Activated T-cell treated with anti-CD3 and anti-CD28 coated beads, Interleukin-2, amount 50 U/mL, for 1 hour (primary cell): ENCODE measurements around the gene DSCAML1.

Source experiments
- DNase-seq: peaks from one replicate; pipeline ENCODE4 v3.0.0-alpha.2; 2020

Gene DSCAML1

DNA sequence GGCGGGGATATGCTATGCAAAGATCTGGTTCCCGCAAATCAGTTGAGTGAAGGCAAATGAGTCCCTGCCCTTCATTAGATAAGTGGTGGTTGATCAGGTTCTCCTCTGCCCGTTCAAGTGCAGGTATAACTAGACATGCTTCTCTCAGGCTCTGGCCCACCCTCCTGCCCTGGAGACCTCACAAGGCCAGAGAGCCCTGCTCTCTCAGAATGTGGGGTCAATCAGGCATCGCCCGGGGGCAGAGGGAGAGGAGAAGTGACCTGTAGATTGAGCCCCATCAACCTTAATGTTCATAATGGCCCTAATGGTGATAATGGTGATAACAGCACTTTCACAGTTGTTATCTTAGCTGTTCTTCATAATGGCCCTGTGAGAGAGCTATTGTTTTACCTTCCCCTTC is 224.3 kb downstream of the DSCAML1 start:
- DNase-seq: no peak

DNA sequence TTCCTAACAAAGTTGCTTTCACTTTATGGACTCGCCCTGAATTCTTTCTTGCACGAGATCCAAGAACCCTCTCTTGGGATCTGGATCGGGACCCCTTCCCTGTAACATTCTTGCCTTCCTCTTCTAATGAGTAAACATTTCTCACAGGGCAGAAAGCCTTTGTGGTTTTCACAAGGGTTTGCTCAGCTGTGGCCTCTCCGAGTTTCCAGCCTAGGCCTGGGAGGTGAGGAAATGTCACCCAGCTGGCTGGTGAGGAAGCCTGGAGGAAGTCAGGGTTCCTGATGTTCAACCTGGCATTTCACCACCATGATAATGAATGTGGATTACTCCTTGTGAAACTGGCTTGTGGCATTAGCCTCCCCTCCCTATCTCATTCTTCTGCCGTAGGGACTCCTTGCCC is 224.9 kb downstream of the DSCAML1 start:
- DNase-seq: no peak

DNA sequence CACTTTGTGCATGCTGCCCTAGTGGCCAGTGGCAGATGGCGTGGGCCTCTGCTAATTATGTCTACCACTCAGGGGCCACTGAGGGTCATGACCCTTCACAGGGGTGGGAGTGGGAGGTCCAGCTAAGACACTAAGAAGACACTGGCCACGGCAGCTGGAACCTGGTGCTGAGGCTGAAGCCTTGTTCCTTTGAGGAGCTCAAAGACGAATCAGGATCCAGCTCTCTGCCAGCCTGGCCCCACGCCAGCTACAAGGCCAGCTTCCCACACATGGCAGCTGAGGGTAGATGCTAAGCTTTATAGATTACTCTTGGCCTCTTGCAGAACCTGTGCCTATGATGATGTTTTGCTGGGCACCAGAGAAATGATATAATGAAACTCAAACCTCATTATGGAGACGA is 226.3 kb downstream of the DSCAML1 start:
- DNase-seq: no peak

DNA sequence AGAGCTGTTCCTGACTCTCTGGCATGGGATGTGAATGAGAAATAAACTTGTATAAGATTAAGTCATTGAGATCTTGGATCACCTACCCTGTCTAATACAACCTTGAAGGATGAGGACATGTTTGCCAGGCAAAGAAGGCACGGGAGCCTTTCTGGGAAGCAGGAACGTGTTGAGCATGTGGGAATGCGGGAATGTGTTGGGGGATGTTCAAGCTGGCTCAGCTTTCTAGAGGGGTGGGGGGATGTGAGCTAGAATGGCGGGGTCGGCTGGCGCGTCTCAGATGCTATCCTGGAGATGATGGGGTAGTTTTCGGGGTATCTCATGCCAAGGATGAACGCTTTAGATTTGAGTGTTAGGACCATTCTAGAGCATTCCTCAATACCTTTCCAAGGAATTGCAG is 227.1 kb downstream of the DSCAML1 start:
- no peak for DNase-seq

DNA sequence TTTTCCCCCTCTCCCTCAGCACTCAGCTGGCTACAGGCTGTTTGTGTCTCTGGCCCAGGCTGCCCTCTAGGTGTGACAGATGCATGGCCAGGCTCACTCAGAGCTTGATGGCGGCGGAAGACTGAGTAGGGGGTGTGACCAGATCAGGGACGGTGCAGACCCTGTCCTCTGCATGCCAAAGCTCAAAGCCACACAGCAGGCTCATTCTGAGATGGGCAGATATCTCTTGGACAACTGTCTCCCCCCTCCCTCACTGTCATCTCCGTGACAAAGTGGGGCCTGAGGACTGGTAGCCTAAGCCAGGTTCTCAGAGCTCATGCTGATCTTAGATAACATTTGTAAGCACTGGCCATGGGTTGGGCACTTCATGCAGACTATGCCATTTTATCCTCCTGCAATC is 231.3 kb downstream of the DSCAML1 start:
- no peak for DNase-seq

DNA sequence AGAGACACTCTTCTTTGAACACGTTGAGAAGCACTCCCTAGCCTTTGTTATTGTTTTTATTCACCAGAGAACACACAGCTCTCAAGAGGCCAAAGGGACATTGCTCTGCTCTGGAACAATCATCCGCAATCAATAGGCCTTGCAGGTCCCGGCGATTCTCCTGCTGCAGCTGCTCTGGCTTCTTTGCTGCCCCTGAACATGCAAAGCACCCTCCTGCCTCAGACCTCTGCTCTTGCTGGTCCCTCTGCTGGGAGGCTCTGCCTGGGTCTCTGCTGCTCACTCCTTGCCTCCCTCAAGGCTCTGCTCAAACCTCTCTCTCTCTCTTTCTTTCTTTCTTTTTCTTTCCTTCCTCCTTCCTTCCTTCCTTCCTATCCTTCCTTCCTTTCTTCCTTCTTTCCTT is 232.7 kb downstream of the DSCAML1 start:
- DNase-seq: no peak

DNA sequence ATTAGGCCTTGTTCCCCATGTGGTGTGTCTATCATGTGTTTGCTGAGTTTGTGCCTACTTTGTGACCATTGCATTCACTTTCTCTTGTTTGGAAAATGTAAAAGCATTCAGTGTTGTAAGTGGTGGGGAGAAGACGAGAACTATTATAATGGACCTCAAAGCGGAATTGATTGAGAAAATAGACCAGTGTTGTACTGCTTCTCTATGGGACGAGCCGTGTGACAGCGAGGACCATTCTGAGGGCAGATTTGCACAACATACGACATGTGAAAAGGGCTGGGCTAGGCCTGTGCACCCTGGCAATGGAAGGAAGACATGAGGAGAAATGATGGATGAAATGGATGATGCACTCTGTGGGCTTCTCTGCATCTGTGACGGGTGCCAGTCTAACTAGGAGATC is 233.5 kb downstream of the DSCAML1 start:
- no peak for DNase-seq

DNA sequence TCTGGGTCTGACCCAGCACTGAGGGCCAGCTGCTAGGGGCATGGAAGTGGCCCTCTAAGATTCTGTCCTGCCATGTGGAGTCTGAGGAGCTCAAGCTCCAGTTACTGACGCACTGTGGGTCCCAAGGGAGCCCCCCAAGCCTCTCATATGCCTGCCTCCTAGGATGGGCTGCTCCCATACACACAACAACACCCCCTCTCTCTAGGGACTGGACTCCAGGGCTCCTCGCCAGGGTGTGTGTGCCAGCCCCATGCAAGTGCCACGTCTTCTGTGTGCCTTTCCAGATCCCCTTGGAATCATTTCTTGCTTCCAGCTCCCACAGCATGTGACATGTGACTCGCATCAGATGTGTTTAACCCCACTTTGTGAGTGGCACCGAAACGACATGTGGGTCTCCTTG is 234.9 kb downstream of the DSCAML1 start:
- DNase-seq: no peak

DNA sequence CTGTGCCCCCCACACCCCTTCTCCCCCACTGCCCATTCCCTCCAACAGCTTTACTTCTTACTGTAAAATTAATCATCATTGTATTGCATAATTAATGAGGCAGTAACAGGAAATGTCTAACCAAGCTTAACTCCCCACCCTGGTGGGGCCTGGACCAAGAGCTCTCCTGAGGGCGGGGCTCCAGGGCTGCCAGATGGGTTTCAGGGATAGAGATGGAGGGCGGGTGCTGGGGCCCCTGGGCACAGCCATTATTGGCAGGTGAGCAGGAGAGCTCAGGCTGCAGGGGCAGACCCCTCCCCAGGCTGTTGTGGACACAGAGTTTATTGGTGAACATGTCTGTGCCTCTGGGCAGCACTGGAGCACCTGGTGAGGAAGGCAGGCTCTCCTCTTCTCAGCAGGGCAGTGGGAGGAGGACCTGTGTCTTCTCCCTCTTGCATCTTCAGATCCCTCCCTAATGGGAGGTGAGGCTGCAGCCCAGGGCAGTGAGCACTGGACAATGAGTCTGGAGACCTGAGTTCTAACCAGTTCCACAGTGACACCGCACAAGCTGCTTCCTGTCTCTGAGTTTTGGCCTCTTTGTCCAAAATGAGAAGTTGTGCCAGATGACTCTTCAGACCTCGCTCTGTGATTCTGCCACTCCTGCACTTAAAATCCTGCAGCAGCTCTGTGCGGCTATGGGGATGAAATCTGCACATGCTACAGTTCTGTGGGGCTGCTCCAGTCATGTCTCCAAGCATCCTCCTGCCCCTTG is 236.1 kb downstream of the DSCAML1 start:
- no peak for DNase-seq

DNA sequence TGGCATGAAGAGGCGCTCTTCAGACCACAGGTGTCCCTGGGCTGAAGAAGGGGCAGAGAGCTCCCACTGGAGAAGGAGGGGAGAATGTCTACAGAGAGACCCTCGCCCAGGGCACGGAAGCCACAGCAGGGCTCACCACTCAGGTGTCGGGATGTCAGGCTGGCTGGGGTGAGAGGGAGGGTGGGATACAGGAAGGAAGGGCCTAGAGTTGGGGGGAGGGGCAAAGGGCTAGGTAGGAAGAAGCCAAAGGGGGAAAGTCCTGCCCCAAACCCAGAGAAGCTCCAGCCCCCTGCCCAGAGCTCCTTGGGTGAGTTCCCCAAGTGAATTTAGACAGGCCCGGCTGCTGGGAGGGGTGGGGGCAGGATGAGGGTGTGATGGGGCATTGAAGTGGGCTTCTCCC is 237.3 kb downstream of the DSCAML1 start:
- DNase-seq: no peak

DNA sequence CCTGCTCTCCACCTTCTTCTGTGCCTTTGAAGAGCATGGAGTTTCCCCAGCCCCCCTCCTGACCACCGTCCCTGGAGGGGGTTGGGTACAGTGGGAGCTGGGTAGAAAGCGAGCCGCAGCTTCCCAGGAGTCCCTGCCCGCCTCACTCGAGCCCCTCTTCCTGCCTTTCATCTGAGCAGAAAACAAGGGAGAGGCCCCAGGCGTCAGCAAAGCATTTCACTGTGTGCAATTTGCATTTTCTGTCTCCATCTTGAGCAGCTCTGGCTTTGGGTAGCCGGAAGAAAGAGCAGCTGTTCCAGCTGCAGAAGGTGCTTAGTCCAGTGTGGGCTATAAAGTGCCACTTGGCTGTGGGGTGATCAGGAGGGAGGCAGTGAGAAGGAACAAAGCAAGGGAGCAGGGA is 239.7 kb downstream of the DSCAML1 start:
- no peak for DNase-seq

DNA sequence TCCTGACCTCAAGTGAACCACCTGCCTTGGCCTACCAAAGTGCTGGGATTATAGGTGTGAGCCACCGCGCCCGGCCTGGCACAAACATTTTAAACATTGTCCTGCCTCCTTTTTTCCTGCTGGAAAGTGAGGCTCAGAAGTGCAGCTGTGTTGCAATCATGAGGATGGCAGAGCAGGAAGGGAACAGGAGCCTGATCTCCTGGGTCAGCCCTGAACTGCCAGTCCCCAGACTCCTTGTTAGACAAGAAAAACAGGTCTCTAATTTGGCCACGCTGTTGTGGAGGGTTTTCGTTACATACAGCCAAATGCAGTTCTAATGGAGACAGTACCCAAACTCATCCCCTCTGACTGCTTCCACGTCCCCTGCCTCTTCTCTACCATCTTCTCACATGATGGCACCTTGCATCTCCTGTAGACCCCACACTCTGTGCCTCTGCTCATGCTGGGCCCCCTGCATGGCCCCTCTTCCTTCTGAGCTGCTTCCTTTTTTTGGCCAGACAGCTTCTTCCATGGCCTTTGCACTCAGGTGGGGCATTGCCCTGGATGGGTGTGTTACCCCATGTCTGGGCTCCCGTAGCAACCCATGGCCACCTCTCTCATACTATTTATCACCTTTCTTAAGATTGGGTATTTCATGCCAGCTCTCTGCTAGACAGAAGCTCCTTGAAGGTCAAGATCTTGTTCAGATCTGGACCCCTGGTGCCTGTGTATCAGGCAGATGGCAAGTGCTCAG is 242.2 kb downstream of the DSCAML1 start:
- no peak for DNase-seq

DNA sequence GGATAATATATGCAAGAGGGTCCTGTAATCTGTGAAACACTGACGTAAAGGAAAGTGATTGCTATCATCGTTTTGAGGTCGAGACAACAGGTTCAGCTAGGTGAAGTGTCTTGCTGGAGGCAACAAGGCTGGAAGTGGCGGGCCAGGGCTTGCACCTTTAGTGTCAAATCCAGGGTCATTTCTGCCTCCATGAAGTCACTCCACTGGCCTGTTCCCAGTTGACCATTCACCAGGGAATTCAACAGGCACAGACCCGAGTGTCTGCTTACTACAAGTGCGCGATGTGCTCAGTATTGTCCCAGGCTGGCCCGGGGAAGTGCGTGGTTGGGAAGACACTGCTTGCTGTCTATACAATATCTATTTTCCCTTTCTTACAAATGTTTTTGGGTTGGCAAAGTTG is 244.4 kb downstream of the DSCAML1 start:
- DNase-seq: no peak

DNA sequence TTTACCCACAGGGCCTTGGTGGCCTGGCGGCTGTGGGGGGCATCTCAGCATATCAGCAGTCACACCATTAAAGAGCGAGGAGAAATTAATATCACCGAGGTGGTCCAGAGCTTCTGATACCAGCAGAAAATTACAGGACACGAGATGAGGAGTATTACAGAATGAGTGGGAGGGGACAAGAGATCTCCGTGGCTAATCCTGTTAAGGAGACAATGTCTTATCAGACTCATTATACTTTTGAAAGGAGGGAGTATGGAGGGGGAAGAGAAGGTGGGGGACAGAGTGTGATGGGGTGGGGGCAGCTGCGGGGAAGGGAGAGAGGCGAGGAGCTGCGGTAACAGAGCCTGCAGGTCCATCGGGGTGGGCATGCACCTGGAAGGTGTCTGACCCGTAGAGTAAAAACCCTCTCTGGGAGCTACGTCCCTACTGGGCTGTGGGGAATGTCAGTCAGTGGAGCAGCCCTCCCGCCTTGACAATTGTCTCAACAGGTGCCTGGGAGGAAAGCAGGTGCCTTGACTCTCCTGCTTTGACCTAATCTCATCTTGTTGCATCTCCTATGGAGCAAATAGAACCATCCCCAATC is 245.2 kb downstream of the DSCAML1 start:
- DNase-seq: no peak

DNA sequence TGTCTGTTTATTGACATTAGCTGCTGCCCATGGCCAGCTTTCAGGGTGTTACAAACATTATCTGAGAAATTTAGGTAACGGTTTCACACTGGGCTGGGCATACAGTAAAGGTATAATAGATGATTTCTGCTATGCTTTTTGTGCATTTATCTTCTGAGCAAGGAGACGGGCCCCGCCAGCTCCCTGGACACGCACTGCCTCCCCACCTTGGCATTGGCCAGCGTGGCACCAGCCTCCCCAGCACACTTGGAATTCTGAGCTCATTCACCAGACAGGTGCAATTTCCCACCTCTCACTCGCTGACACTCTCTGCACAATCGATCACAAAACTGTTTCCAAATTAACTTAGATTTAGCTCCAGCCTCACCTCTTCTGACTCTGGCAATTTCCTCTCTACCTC is 246.6 kb downstream of the DSCAML1 start:
- no peak for DNase-seq

DNA sequence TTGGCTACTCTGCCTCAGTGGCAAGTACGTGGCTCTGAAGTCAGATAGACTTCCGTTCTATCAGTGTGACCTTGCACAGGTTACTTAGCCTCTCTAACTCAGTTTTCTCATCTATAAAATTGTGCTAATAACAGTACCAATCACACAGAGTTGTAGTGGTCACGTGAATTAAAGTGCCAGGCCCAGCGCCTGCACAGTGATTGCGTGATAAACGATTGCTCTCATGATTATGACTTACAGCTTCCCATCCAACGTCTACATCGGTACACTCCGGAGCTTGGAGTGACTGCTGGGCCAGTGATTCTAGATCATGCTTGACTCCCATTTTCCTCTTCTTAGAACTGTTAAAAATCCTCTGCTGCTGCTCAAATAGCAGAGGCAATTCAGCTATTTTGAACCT is 247.6 kb downstream of the DSCAML1 start:
- DNase-seq: no peak

DNA sequence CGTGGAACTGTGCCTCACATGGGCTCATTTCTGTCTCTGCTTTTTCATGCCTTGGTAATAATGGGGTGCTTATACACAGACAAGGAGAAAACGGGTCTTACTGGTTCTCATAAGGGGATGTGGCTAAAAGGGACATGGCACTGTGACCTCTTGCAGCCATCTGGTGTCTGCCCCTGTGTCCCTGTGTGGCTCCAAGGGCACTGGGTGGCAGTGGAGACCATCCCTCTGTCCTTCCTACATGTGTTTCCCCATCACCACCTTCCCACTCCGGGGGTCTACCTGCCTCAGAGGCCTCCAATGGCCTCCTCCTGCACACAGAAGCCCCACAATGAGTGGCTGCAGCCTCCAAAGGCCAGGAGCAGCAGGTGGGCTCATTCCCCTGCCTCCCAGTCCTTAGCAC is 248.1 kb downstream of the DSCAML1 start:
- DNase-seq: no peak

DNA sequence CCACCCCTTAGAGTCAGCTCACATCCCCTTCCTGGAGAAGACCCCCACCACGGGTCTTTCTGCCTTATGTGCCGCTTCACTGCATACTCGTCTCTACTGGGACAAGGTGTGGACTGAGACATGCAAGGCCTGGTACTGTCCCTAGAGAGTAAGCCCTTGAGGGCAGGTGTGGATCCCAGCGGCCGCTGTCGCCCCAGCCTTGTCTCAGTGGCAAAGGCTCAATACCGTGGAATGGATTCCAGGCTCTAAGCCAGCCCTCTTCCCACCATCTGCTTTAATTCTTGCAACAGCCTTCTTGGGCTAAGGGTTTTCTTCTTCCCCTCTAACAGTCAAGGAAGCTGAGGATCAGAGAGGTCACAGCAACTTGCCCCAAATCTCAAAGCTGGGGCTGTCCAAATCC is 249.1 kb downstream of the DSCAML1 start:
- DNase-seq: no peak

DNA sequence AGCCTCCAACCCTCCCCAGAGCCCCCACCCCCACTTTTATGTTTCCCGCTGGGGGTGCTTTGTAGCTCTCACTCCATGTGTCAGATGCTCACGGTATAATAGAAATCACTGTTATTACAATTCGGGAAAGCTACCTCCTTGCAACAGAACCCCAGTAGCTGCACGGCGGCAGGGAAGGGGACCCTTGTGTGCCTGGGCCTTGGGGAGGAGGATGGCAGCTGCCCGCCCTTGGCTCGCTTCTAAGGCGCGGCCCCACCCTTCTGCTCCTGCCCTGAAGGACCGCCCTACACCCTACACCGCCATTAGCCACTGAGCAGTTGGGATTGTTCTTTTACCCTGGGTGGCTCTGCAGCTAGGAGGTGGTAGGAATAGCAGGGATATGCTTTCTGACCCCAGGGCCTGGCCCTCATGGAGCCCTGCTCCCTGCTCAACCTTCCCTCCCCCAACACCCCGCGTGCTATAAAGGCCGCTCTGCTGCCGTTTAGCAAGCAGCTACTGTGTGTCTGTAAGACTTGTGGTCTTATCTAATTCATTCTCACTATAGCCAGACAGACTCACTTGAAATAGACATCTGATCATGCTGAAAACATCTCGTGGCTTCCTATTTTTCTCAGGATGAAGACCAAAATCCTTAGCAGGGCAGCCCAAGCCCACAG is 249.7 kb downstream of the DSCAML1 start:
- no peak for DNase-seq

DNA sequence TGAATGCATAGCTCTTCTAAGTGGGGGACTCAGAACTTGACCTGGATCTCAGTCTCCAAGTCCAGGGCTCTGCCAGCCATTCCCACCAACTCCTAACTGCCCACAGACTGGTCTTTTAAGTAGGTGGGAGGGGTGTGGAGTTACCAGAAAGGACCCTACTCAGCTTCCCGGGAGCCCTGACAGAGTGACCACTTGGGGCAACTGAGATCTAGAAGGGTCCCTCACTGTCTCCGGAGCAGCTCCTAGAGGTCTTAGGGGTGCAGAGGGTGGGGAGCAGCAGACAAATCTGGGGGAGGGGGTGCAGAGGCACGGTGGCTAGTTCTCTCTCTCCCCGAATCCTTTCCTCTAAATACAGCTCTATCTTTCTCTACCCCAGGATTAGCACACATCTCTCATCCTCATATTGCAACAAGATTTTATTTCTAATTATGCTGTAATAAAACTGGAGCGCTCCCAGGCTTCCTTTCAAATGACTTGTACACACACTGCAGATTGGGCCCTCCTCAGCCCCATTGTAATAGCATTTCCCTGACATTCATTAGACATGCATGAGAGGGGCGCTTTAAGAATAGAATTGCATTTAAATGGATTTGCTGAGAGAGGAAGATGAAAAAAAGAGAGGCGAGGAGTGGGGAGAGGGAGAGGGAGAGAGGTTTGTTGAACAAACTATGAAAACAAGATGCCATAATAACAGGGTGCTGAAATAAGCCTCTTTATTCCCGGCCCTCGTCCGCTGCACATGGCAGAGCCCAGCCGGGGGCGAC is 250.4 kb downstream of the DSCAML1 start:
- DNase-seq: no peak

DNA sequence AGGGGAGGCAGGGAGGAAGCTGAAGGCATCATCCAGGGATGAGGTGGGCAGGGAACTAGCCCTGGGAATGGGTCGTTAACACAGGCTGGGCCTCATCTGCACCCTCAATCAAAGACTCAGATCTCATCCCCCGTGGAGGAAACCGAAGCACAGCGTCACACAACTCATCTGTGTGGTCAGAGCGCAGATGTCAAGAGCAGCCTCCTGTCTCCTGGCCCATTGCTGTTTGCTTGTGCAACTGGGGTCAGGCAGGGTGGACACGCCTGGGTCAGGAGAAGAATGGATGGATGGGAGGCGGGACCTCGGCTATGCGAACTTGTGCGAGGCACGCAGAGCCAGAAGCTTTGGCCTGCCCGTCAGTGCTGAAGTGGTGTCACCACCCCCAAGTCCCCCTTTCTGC is 251.3 kb downstream of the DSCAML1 start:
- no peak for DNase-seq

DNA sequence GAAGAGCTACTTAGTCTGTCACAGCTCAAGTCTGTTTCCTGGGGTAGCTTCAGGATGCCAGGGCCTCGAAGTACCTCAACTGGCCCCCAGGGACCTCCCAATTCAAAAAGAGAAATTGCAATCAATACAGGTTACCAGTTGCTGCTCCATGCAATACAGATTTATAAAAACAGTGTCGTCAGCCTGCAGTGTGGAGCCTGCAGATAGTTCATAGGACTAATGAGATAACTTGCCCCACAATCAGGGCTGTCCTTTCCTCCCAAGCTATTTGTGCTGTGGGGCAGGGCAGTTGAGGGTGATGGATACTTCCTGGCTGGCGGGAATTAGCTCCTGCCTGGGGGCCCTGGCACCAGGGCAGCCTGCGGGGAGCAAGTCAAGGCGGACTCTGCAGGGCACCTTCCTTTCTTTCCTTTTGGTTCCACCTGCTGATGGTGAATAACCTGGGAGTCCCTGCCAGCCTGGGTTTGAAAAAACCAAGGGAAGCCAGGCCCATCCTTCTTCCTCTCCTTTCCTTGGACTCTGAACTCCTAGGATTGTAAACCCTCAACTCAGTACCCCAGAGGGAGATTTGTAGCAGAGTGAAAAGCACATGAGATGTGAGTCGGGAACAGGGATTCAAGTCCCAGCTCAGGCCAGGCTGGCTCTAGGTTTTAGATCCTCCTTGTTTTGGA is 252.8 kb downstream of the DSCAML1 start:
- DNase-seq: no peak

DNA sequence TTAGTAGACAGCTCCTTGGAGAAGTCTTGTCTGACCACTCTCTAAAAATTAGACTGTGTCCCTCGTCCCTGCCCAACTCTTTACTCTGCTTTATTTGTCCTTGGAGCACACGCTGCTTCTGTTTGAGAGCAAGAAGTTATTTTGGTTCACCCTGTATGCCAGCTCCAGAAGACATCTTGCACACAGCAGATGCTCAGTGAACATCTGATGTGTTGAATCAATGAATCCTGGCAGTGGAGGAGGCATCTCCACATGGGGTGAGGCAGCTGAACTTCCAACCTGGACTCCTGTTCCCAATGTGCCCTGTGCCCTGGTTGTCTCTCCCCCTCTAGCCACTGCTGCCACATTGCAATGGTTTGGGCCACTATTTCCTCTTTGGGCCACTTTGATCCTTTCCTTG is 255.8 kb downstream of the DSCAML1 start:
- DNase-seq: no peak
